GDM1 (cell line): ENCODE data around the gene SEMA4G.

ENCODE experiments used
- DNase-seq: peaks from one replicate; lab custom pipeline; 2025; lab: John Stamatoyannopoulos, UW

SEMA4G gene

GRCh38 chr10:100987685-100988049 is 18.4 kb downstream of the SEMA4G start:
- no peak for DNase-seq

GRCh38 chr10:100988166-100988565 is 18.9 kb downstream of the SEMA4G start:
- no peak for DNase-seq

DNA sequence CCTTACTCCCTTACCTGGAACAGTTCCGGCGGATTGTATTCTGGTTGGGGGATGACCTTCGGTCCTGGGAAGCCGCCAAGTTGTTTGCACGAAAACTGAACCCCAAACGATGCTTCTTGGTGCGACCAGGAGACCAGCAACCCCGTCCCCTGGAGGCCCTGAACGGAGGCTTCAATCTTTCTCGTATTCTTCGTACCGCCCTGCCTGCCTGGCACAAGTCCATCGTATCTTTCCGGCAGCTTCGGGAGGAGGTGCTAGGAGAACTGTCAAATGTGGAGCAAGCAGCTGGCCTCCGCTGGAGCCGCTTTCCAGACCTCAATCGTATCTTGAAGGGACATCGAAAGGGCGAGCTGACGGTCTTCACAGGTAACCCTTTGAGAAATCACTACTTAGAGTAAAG is 19.8 kb downstream of the SEMA4G start:
- DNase-seq, result no peak

DNA sequence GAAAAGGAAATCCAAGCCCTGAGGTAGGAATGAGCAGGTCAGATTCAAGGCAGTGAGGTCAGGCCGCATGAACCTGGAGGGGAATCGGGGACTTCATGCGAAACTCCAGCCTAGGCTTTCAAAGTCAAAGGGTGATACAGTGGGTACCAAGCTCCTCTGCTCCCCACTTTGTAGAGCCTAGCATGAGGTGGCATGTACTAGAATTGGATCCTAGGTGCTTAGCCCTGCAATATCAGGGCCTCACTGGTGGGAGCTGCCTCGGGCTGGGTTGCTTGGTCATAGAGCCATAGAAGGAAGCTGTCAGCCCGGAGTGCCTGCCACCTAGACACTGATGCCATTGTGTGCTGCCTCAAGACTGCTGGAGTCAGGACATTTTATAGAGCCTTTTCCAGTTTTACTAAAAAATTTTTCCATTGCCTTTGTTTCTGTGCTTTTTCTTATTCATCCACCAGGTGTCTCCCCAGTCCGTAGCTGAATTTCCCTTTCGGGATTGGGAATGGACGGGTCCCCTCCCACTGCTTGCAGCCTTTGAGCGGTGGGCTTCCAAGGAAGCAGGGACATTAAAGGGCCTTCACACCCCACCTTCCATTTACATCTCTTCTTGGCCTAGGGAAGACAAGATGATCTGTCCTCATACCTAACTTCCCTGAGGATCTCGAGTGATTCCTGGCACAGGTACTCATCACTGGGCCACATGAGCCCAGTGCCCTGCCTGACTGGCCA is 24.8 kb downstream of the SEMA4G start:
- no peak for DNase-seq

DNA sequence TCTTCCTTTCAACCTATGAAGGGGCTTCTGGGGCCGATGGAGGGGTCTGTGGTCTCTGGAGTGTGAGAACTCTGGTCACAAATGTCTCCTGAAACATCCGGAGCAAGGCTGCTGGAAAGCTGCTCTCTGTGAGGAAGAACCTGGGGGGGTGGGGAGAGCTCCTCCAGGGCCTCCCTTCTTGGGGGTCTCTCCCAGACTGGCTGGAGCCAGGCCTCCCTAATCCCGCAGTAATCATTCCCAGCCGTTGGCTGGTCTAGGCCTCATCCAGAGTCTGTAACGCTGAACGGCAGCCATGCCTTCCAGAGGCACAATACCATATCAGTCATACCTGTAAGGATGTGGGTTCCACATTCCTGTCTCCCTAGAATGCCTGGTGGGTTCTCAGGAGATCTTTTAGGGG is 25.9 kb downstream of the SEMA4G start:
- DNase-seq, result no peak

GRCh38 chr10:100996678-100997359 is 27.5 kb downstream of the SEMA4G start:
- peak; percentile 34 for DNase-seq

DNA sequence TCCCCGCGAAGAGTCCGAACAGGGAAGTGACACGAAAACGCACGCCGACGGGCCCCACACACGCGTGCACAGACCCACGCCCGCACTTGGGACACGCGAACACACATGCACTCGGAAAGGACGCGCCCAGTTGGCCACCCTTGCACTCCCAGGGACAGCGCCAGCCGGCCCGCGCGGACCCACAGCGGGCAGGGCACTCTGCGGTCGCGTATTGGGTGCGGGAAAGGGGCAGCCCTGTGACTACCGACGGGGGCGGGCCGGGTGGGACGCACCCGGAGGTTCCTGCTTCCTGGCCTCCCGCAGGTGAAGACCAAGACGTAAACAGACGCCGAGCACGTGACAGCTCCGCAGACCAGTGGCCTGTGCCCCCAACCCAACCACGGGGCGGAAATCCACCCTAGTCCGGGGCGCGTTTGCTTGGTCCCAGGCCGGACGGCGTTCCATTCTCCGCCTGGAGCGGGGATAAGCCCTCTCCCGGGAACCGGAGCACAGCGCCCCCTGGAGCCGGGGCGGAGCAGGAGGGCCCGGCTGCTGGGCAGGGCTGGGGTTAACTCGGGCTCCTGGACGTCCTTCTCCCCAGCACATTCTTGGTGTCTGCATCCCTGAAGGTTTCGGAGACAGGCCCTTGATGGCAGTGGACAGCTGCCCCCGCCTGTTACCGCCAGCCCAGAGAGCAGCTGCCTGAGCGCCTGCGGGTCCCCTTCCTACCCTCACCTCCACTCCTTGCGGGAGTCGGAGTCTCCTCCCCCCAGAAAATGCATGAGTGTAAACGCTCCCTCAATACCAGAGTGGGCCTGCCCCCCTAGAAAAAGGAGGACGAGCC is 28.3 kb downstream of the SEMA4G start:
- DNase-seq, result peak; percentile 72

DNA sequence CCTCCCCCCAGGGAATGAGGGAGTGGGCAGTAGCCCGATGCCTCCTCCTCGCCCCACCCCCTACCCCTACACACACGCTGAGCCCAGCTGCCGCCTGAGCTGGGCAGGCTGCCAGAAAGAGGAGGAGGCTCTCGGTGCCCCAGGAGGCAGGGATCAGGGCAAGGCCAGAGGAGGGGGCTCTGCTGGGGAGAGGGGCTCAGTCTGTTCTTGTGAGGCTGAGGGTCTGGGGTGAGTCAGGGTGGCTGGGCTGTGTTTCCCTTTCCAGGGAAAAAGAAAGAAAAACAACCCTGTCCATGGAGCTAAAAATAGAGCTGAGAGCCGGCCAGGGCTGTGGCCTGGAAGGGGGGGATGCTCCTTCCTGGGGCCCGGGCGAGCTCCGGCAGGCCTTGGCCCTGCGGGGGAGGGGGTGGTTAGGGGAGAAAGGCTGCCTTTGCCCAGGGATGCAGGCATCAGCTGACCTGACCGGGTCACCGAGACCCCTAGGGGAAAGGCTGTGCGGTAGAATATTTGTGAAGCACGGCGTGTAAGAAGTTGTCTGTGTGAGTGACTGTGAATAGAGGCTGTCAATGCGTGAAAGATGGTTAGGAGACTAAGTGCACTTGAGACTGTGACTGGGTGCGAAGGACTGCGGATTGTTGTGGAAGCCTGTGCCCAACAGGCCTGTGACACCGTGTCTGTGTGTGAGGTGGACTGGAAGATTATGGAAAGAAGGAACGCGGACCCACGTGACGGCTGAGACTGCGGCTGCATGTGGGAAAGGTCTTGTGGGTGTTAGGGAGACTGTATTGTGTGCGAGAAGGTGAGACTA is 29.1 kb downstream of the SEMA4G start:
- DNase-seq, result peak; percentile 71

- DNase-seq, result peak; percentile 74
These were observed 29.9 kb downstream of the SEMA4G start for GRCh38 chr10:100998991-100999741.

DNA sequence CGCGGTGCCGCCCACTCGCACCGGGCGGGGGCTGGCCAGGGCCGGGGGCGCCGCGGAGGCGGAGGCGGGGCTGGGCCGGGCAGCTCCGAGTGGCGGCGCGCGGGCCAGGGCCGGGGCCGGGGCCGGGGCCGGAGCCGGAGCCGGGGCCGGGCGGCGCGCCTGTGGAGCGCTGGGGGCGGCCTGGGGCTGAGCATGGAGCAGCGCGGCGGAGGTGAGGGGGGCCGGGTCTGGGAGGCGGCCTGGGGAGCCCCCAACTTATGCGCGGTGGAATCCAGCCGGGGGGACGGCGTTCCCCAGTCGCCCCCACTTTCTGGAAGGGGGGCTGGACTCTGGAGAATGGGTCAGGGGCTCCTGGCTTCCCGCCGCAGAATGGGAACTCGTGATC is 30.4 kb downstream of the SEMA4G start, which contains the start of gene LZTS2:
Gene LZTS2 (plus strand): TSS at position 67 of the 385 bp plus-strand sequence. CDS start 2,731 bp downstream, outside the sequence.
- DNase-seq, result no peak

GRCh38 chr10:101000127-101000914 is 31.0 kb downstream of the SEMA4G start:
- DNase-seq, result no peak

- DNase-seq, result no peak
These were observed 31.8 kb downstream of the SEMA4G start for GRCh38 chr10:101000915-101001658.

GRCh38 chr10:101001659-101002035 is 32.3 kb downstream of the SEMA4G start:
- DNase-seq, result no peak

GRCh38 chr10:101002456-101002855 is 33.2 kb downstream of the SEMA4G start:
- no peak for DNase-seq

GRCh38 chr10:101003639-101004206 is 34.4 kb downstream of the SEMA4G start:
- no peak for DNase-seq

GRCh38 chr10:101005361-101005760 is 36.1 kb downstream of the SEMA4G start:
- no peak for DNase-seq

DNA sequence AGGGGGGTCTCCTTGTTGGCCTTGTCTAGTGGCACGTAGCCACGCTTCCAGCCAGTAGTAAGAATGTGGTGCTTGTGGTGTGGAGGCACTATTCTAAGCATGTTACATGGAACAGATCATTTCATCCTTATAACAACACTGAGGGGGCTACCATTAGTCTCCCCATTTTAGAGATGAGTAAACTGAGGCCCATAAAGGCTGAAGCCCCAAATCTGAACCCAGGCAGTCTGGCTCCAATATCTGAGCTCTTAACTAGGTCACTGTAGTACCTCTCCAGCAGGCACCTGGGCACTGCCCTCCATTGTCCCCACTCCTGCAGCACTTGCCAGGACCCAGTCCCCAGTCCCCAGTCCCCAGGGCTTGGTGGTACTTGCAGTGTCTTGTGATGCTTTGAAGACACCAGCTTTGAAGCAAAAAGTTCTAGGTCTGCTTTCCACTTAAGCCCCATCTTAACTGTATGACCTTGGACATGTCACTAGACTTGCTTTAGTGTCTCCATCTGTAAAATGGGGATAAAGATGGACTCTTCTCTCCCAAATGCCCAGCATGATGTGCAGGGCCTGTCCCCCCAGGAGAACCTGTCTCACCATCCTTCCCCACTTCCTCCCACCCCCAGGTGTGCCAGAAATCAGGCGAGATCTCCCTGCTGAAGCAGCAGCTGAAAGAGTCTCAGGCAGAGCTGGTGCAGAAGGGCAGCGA is 36.7 kb downstream of the SEMA4G start:
- no peak for DNase-seq

DNA sequence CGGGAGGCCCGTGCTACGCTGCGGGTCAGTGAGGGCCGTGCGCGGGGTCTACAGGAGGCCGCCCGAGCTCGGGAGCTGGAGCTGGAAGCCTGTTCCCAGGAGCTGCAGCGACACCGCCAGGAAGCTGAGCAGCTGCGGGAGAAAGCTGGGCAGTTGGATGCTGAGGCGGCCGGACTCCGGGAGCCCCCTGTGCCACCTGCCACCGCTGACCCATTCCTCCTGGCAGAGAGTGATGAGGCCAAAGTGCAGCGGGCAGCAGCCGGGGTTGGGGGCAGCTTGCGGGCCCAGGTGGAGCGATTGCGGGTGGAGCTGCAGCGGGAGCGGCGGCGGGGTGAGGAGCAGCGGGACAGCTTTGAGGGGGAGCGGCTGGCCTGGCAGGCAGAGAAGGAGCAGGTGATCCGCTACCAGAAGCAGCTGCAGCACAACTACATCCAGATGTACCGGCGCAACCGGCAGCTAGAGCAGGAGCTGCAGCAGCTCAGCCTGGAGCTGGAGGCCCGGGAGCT is 37.3 kb downstream of the SEMA4G start:
- DNase-seq, result no peak
